MM.1S (cell line): ENCODE data around the gene PCOLCE2.

ENCODE experiments used
- DNase-seq: peaks from one replicate; pipeline ENCODE4 v3.0.0-alpha.2; 2015
- H2AFZ ChIP-seq: fragments of 300-600 bp; sonication (generic); 2 replicates; pipeline ENCODE4 v1.6.0; 2016; ENCODE audit warnings: antibody characterized with exemption, low read length
- H3F3A ChIP-seq: fragments of 300-600 bp; sonication (generic); 2 replicates; pipeline ENCODE4 v1.6.1; 2016; ENCODE audit warnings: mild to moderate bottlenecking, antibody characterized with exemption, low read length, moderate library complexity, mixed read lengths; ENCODE audit not compliant: insufficient read depth
- H3K27ac ChIP-seq: fragments of 300-600 bp; sonication (generic); 2 replicates; pipeline ENCODE4 v1.5.1; 2016; ENCODE audit warnings: mild to moderate bottlenecking, low read length
- H3K27me3 ChIP-seq: fragments of 300-600 bp; sonication (generic); replicated peaks from 2 replicates; pipeline ENCODE4 v1.6.0; 2016; ENCODE audit warnings: low read length; ENCODE audit not compliant: insufficient read depth
- H3K36me3 ChIP-seq: fragments of 300-600 bp; sonication (generic); replicated peaks from 2 replicates; pipeline ENCODE4 v1.6.1; 2016; ENCODE audit warnings: mild to moderate bottlenecking, low read length, mixed read lengths; ENCODE audit not compliant: insufficient read depth
- H3K4me1 ChIP-seq: fragments of 300-600 bp; sonication (generic); 2 replicates; pipeline ENCODE4 v1.6.1; 2016; ENCODE audit warnings: low read length, mixed read lengths
- H3K4me2 ChIP-seq: fragments of 300-600 bp; sonication (generic); 2 replicates; pipeline ENCODE4 v1.6.0; 2016; ENCODE audit warnings: low read depth, low read length
- H3K4me3 ChIP-seq: fragments of 300-600 bp; sonication (generic); 2 replicates; pipeline ENCODE4 v1.5.1; 2016; ENCODE audit warnings: low read length, mixed read lengths
- H3K79me2 ChIP-seq: fragments of 300-600 bp; sonication (generic); 2 replicates; pipeline ENCODE4 v1.6.1; 2016; ENCODE audit warnings: mixed run types, low read length, mixed read lengths
- H3K9ac ChIP-seq: fragments of 300-600 bp; sonication (generic); 2 replicates; pipeline ENCODE4 v1.6.1; 2016; ENCODE audit warnings: low read length, mixed read lengths
- H3K9me2 ChIP-seq: fragments of 300-600 bp; sonication (generic); replicated peaks from 2 replicates; pipeline ENCODE4 v1.6.1; 2016; ENCODE audit warnings: mild to moderate bottlenecking, low read length, mixed read lengths; ENCODE audit not compliant: insufficient read depth
- H3K9me3 ChIP-seq: fragments of 300-600 bp; sonication (generic); replicated peaks from 2 replicates; pipeline ENCODE4 v1.6.1; 2016; ENCODE audit warnings: mild to moderate bottlenecking, low read length, mixed read lengths; ENCODE audit not compliant: insufficient read depth
- H4K20me1 ChIP-seq: fragments of 300-600 bp; sonication (generic); 2 replicates; pipeline ENCODE4 v1.6.1; 2016; ENCODE audit warnings: mild to moderate bottlenecking, low read length, moderate library complexity, mixed read lengths; ENCODE audit not compliant: insufficient read depth
- CTCF ChIP-seq: fragments of 300-600 bp; sonication (generic); IDR thresholded peaks from 2 replicates; pipeline ENCODE4 v1.5.1; 2016; ENCODE audit warnings: antibody characterized with exemption, low read length, mixed read lengths
- EZH2 ChIP-seq: fragments of 300-600 bp; sonication (generic); optimal IDR thresholded peaks from 2 replicates; pipeline ENCODE3; 2017; ENCODE audit warnings: low read depth, mild to moderate bottlenecking, antibody characterized with exemption, low read length, mixed read lengths
- EZH2phosphoT487 ChIP-seq: fragments of 300-600 bp; sonication (generic); IDR thresholded peaks from 2 replicates; pipeline ENCODE4 v1.6.1; 2018; ENCODE audit warnings: antibody characterized with exemption, low read length

The PCOLCE2 gene

GRCh38 chr3:142915636-142916035 is 26.8 kb upstream of the PCOLCE2 start:
- no peak overlapping the region for H3K4me3 ChIP-seq

DNA sequence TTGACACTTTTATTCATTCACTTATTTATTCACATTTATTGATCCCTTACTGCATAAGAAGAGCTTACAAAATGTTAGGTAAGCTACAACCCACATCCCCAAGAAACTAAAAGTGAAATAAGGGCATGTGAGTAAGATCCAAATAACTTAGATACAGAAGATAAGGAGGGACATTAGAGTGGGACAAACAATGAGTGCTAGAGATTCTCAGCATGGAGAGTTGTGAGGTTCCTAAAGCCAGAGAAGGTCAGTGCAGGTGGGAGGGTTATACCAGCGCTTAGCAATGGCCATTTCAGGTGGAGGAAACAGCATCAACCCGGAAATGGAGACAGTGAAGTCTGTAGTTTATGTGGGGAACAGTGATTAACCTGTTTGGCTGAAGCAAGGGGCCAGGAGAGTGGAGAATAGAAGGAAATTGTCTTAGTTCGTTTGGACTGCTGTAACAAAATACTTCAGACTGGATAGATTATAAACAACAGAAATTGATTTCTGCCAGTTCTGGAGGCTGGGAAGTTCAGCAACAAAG is 25.5 kb upstream of the PCOLCE2 start:
- Histone ChIP-seq H3K27ac (no peak overlapping the region), H3K36me3 (no peaks in the 10 kb centered on the region), H3K9me3 (no peaks in the 10 kb centered on the region), H2AFZ (no peak overlapping the region), H3K4me2 (no peak overlapping the region), H3K9ac (no peak overlapping the region), H3K27me3 (no peaks in the 10 kb centered on the region), H4K20me1 (no peaks in the 10 kb centered on the region), H3K9me2 (no peaks in the 10 kb centered on the region), H3K4me1 (no peaks in the 10 kb centered on the region), H3F3A (peaks cover 3% of the 10 kb centered on the region; the same call in 1 of the 2 replicates), H3K79me2 (no peaks in the 10 kb centered on the region), H3K4me3 (no peak overlapping the region)
- TF ChIP-seq EZH2 (no peak), CTCF (no peak), EZH2phosphoT487 (no peak)
- no peak for DNase-seq

More at GRCh38 chr3:142915636-142916035, 26.8 kb upstream of the PCOLCE2 start:
- no peaks in the 10 kb centered on the region for H3K9me2 ChIP-seq
- H3K9me3 ChIP-seq: no peaks in the 10 kb centered on the region
- DNase-seq: no peak
- no peak for TF ChIP-seq CTCF
- no peak for TF ChIP-seq EZH2phosphoT487
- no peak for TF ChIP-seq EZH2
- H3K36me3 ChIP-seq: no peaks in the 10 kb centered on the region
- no peak overlapping the region for H3K27ac ChIP-seq
- no peaks in the 10 kb centered on the region for H3K79me2 ChIP-seq
- H3F3A ChIP-seq: peaks cover 3% of the 10 kb centered on the region; the same call in 1 of the 2 replicates
- no peak overlapping the region for H3K9ac ChIP-seq
- H2AFZ ChIP-seq: no peak overlapping the region
- H4K20me1 ChIP-seq: no peaks in the 10 kb centered on the region
- H3K4me1 ChIP-seq: no peaks in the 10 kb centered on the region
- no peaks in the 10 kb centered on the region for H3K27me3 ChIP-seq
- H3K4me2 ChIP-seq: no peak overlapping the region

DNA sequence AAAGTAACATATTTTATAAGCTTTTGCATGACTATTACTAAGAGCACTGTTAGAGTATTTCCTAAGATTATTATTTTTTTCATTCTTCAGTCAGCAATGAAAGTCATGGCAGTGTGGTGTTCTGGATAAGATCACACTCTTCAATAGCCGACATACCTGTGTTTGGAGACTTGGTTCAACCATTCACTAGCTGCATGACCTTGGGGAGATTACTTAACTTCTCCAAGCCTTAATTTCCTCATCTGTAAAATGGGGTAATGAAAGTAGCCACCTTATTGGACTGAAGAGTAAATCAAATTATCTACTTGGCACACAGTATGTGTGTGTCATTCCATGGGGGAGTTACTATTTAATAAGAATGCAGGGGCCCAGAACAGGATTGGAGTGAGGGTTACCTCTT is 24.5 kb upstream of the PCOLCE2 start:
- no peak for DNase-seq
- Histone ChIP-seq H3K9ac (no peak overlapping the region), H3K79me2 (no peaks in the 10 kb centered on the region), H2AFZ (no peak overlapping the region), H3K4me1 (no peaks in the 10 kb centered on the region), H4K20me1 (no peaks in the 10 kb centered on the region), H3K36me3 (no peaks in the 10 kb centered on the region), H3F3A (peaks cover 3% of the 10 kb centered on the region; the same call in 1 of the 2 replicates), H3K27ac (no peak overlapping the region), H3K9me3 (no peaks in the 10 kb centered on the region), H3K27me3 (no peaks in the 10 kb centered on the region), H3K9me2 (no peaks in the 10 kb centered on the region), H3K4me3 (no peak overlapping the region), H3K4me2 (no peak overlapping the region)
- TF ChIP-seq EZH2: no peak
- no peak for TF ChIP-seq CTCF
- TF ChIP-seq EZH2phosphoT487: no peak
